Choroid plexus epithelial cell (primary cell): Measurements from ENCODE around the gene LSM3.
A peak's percentile ranks its signal among the peaks of the same experiment; 100 is the strongest.

Experiments
- DNase-seq: peaks from one replicate; pipeline ENCODE4 v3.0.0-alpha.2; 2010; ENCODE audit warnings: low read depth
- H3K4me3 ChIP-seq: 2 replicates; pipeline ENCODE4 v1.5.1; 2011; ENCODE audit warnings: low read depth, mild to moderate bottlenecking, control low read depth, low read length, moderate library complexity
- TF ChIP-seq, protein P1 (sequence below): conservative IDR thresholded peaks from 2 replicates; pipeline ENCODE4 v1.5.1; 2011; ENCODE audit warnings: low read depth, mild to moderate bottlenecking, control low read depth, inconsistent platforms, low read length, moderate library complexity

LSM3 gene

DNA sequence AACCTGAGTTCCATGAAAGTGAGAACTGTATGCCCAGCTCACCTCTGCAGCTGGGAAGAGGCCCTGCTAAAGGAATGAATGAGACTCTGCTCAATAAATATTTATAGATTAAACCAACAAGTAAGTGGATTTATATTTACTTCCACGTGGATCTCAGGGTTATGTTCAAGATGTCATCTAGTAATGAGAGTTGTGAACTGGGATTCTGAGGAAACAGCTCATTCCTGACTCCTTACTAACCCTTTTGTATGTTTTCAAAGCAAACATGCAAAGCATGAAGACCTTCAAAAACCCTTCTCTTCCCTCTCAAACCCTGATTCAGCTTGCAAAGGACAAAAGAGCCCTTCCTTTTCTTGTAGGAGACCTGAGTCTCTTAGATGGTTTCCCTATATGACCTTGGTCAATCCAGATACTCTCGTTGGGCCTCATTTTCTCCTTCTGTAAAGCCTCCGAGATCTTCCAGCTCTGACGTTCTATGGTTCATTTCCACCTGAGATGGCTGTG, 53.4 kb downstream of the LSM3 start:
- H3K4me3 ChIP-seq: no peak overlapping the region
- TF ChIP-seq, protein P1, sequence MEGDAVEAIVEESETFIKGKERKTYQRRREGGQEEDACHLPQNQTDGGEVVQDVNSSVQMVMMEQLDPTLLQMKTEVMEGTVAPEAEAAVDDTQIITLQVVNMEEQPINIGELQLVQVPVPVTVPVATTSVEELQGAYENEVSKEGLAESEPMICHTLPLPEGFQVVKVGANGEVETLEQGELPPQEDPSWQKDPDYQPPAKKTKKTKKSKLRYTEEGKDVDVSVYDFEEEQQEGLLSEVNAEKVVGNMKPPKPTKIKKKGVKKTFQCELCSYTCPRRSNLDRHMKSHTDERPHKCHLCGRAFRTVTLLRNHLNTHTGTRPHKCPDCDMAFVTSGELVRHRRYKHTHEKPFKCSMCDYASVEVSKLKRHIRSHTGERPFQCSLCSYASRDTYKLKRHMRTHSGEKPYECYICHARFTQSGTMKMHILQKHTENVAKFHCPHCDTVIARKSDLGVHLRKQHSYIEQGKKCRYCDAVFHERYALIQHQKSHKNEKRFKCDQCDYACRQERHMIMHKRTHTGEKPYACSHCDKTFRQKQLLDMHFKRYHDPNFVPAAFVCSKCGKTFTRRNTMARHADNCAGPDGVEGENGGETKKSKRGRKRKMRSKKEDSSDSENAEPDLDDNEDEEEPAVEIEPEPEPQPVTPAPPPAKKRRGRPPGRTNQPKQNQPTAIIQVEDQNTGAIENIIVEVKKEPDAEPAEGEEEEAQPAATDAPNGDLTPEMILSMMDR: no peak
- DNase-seq: peak; percentile 50

DNA sequence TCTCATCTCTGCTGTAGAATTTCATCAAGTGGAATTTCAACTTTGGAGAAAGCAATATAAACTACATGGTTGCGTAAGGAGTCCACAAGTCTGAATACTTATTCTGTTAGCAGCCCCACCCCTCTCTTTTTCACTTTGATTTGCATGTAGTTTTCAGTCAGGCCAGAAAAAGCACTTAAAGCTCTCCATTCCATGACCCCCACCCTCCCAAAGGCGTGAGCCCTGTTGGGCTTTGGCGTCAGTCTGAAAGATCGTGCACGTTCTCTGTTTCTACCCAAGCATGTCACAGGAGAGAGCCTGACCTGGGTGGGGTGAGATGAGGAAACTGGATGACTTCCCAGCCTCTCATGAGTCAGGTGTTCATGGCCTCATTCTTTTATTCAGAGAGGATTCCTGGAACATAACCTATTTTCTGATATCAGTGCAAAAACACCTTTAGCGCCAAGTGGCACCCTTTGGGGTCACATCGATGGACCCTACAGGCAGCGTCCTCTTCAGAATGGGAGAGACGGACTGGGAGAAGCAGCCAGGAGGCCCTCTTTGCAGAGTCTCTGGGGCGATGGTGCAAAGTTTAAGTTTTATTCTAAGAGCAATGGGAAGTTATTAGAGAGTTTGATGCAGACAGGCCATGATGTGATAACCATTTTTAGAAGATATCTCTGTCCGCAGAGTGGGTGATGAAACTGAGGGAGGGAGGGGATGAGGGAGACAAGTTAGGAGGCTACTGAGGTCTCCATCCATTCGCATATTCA, 55.8 kb downstream of the LSM3 start:
- H3K4me3 ChIP-seq: no peak overlapping the region
- no peak for DNase-seq
- TF ChIP-seq, protein P1: no peak

DNA sequence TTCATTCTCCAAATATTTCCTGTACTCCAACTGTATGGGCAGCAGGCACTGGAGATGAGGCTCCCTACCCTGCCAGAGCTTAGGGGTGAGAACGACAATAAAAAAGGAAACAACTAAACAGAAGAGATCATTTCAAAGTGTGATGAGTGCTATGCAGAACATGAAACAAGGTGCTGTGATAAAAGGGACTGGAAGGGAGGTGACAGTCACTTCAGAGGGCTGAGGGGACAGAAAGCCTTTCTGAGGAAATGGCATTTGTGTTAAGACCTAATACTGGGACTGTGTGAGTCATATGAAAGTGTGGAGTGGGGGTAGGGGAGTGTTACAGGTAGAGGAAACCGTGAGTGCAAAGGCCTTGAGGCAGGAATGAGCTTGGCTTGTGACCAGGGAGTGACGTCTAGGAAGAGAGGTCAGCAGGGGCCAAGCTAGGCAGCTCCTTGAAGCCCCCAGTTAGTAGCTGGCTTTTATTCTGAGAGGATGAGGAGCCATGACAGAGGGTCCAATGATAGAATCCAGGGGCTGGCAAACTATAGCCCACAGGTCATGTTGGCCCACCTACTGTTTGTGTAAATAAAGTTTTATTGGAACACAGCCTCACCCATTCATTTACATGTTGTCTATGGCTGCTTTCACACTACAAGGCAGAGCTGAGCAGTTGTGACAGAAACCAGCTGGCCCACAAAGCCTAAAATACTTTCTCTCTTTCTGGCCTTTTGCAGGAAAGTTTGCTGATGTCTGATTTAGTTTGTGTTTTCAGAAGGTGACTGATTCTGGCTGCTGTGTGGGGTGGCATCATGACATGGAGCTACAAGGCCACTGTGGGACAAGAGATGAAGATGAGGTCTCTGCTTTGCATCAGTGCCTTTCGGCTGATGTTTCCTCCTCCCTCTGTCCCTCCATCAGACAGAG, 56.6 kb downstream of the LSM3 start:
- no peak for DNase-seq
- no peak overlapping the region for H3K4me3 ChIP-seq
- TF ChIP-seq, protein P1: no peak

DNA sequence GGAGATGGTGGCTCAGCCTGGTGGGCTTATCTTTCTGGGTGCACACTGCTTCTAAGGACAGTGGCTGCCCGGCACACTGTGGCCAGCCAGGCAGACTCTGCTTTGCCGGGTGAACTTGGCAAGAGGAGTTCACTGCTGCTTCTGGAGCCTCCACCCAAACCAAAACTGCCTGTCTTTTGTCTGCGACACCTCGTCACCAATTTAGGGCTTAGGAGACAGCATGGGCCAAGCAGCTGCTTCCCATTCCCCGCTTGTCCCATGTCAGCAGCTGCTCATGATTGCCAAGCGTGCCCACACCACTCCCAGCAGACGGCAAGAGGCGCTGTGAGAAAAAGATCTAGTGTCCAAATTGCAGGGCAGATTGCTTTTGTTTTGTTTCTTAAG, 57.3 kb downstream of the LSM3 start:
- DNase-seq: no peak
- no peak overlapping the region for H3K4me3 ChIP-seq
- TF ChIP-seq, protein P1: no peak

DNA sequence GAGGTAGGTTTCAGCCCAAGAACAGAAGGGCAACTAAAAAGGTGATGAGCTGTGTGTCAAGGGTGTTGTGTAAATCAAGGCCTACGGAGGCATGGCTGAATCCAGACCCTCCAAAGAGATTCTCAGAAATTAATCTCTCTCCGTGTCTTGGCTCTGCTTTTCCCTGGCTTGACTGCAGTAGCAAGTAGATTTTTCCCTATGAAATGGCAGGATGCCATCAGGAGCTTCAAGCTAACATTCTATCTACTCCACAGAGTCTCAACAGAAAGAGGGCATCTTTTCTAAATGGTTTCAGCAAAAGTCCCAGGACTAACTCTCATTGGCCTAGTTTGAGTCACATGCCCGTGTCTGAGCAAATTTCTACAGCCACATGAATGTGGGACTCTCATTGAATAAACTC, 58.3 kb downstream of the LSM3 start:
- no peak overlapping the region for H3K4me3 ChIP-seq
- no peak for DNase-seq
- TF ChIP-seq, protein P1: no peak

DNA sequence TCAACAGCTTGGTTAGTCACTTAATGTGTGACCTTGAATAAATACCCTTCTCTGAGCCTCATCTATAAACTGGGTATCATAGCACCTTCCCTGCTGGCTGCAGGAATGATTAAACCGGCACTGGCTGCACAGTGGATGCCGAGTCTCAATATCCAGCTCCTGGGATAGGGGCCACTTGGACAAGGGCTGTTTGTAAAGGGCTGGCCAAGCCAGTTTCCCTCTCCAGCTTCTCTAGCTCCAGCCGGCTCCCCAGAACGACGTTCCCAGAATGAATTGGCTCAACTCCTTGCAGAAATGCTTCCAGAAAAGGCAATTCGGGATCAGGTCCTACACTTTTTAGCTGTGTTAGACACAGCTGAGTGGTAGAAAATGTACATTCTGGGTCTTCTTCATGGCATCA, 58.8 kb downstream of the LSM3 start:
- no peak overlapping the region for H3K4me3 ChIP-seq
- no peak for DNase-seq
- TF ChIP-seq, protein P1: no peak

DNA sequence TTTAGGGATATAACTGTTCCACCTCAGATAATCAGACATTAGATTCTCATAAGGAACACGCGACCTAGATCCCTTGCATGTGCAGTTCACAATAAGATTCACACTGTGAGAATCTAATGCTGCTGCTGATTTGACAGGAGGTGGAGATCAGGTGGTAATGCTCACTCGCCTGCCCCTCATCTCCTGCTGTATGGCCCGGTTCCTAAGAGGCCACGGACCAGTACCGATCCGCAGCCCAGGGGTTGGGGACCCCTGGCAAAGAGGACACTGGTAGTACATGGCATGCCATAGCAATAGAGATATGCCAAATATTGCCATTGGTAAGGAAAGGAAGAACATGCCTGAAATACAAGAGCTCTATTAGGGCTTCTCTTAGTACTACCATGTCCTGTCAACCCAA, 59.7 kb downstream of the LSM3 start:
- TF ChIP-seq, protein P1: no peak
- no peak for DNase-seq
- H3K4me3 ChIP-seq: no peak overlapping the region
